Esophagus squamous epithelium (tissue), 5 donors: ENCODE results near the gene LUZP1. TPM values are rescaled to one million over a fixed set of nuclear protein-coding genes. Genes with fewer than 3 reads are reported as not detected.
A peak's percentile ranks its signal among the peaks of the same experiment; 100 is the strongest.

Source experiments
- DNase-seq: peaks from one replicate; lab custom pipeline; 2025; lab: John Stamatoyannopoulos, UW
- H3K27ac ChIP-seq, 4 donors: fragments of 200-600 bp; sonication (generic); one replicate each; pipeline ENCODE4 v1.5.1; 2016 to 2019; ENCODE audit warnings: mild to moderate bottlenecking in 1 of 4
- H3K27me3 ChIP-seq, 4 donors: fragments of 200-600 bp; sonication (generic); 1 replicate in 3 of 4; 2 replicates in 1 of 4; pipeline versions ENCODE4 v1.5.1 to v1.6.0; 2017 to 2021; ENCODE audit warnings: antibody characterized with exemption in 1 of 4
- H3K36me3 ChIP-seq, 3 donors: fragments of 200-600 bp; sonication (generic); one replicate each; pipeline ENCODE4 v1.5.1; 2016 to 2019
- H3K4me1 ChIP-seq, 3 donors: fragments of 200-600 bp; sonication (generic); one replicate each; pipeline ENCODE4 v1.5.1; 2017 to 2019
- H3K4me3 ChIP-seq, 4 donors: fragments of 200-600 bp; sonication (generic); 1 replicate in 3 of 4; 2 replicates in 1 of 4; pipeline ENCODE4 v1.5.1; 2016 to 2019; ENCODE audit warnings: mild to moderate bottlenecking in 2 of 4, moderate library complexity in 1 of 4
- H3K9me3 ChIP-seq, 3 donors: fragments of 200-600 bp; sonication (generic); one replicate each; pipeline ENCODE4 v1.5.1; 2016 to 2019
- CTCF ChIP-seq, 6 experiments: fragments of 450-650 bp in 4 of 6; fragments of 200-600 bp in 2 of 6; sonication (generic) in 2 of 6; IDR thresholded peaks; one replicate each; pipeline ENCODE4 v1.5.1; 2016 to 2019; ENCODE audit warnings: antibody characterized with exemption in 6 of 6, mild to moderate bottlenecking in 4 of 6, moderate library complexity in 4 of 6
- POLR2A ChIP-seq, 4 donors: fragments of 450-650 bp; IDR thresholded peaks; one replicate each; pipeline ENCODE4 v1.6.1; 2017; ENCODE audit warnings: antibody characterized with exemption in 4 of 4, mild to moderate bottlenecking in 4 of 4, moderate library complexity in 3 of 4
- WGBS, 2 donors: methylation state at CpG; one replicate each; pipeline ENCODE4 v1.1.5; 2018; 5-methylcytosine and 5-hydroxymethylcytosine counted together
- intact Hi-C: fragments of 100-400 bp; cut with DNase I; formaldehyde crosslinking; loops from one replicate; pipeline ENCODE4 v1.15.0; 2022
- total RNA-seq, 4 donors: library from RNA; depleted of rRNA; stranded (reverse); fragments of >200 nt; gene quantifications; one replicate each; pipeline ENCODE4 v1.1.0, GENCODE V29; 2016
- donor health status: DM: yes; HTN: yes; CAD: no.

LUZP1 gene
- total RNA-seq, 4 donors from 2014 or later: 16.9 to 18.7 (median 17.9) TPM

- intact Hi-C loops: no loop called here
- Histone ChIP-seq H3K36me3 (no peaks in the 10 kb centered on the region), H3K4me3 (no peak overlapping the region), H3K27me3 (no peaks in the 10 kb centered on the region), H3K27ac (peak overlapping the region in 2 of 4 donors; percentile 48 to 64), H3K4me1 (peaks cover 29 to 95% (median 46%) of the 10 kb centered on the region in 3 donors), H3K9me3 (no peaks in the 10 kb centered on the region)
- DNase-seq: no peak
- TF ChIP-seq POLR2A (IDR thresholded peaks at IDR 0.05) (no peak), CTCF (IDR thresholded peaks at IDR 0.05) (no peak)
These were observed 50.2 kb downstream of the LUZP1 start for GRCh38 chr1:23118407-23118806.

- intact Hi-C loops: no loop called here
- DNase-seq: no peak
- H3K4me3 ChIP-seq: no peak overlapping the region
These were observed 51.5 kb downstream of the LUZP1 start for GRCh38 chr1:23116921-23117699.

GRCh38 chr1:23116216-23116836 is 52.3 kb downstream of the LUZP1 start:
- H3K36me3 ChIP-seq: no peaks in the 10 kb centered on the region
- no peak overlapping the region for H3K4me3 ChIP-seq
- WGBS, 2 donors: 88 to 89% methylated on average over 5 to 6 of the region's 6 CpGs
- no peak for TF ChIP-seq CTCF (IDR thresholded peaks at IDR 0.05)
- TF ChIP-seq POLR2A (IDR thresholded peaks at IDR 0.05): no peak
- peaks cover 17 to 94% (median 36%) of the 10 kb centered on the region in 3 donors for H3K4me1 ChIP-seq
- H3K27me3 ChIP-seq: no peaks in the 10 kb centered on the region
- intact Hi-C loops: no loop called here
- DNase-seq: no peak
- H3K9me3 ChIP-seq: no peaks in the 10 kb centered on the region
- H3K27ac ChIP-seq: no peak overlapping the region

More at GRCh38 chr1:23116921-23117699, 51.5 kb downstream of the LUZP1 start:
- 71 to 82% methylated on average over 1 of the region's 2 CpGs for whole genome bisulfite sequencing, 2 donors
- TF ChIP-seq POLR2A (IDR thresholded peaks at IDR 0.05): no peak
- Histone ChIP-seq H3K36me3 (no peaks in the 10 kb centered on the region), H3K4me1 (peaks cover 18 to 94% (median 37%) of the 10 kb centered on the region in 3 donors), H3K9me3 (no peaks in the 10 kb centered on the region), H3K27me3 (no peaks in the 10 kb centered on the region), H3K27ac (no peak overlapping the region)

- no peak for DNase-seq
- Histone ChIP-seq H3K9me3 (no peaks in the 10 kb centered on the region), H3K36me3 (no peaks in the 10 kb centered on the region), H3K4me3 (no peak overlapping the region), H3K27ac (peak overlapping the region; percentile 17 to 61 (median 42)), H3K27me3 (no peaks in the 10 kb centered on the region), H3K4me1 (peaks cover 17 to 90% (median 29%) of the 10 kb centered on the region in 3 donors)
- TF ChIP-seq POLR2A (IDR thresholded peaks at IDR 0.05) (no peak), CTCF (IDR thresholded peaks at IDR 0.05) (no peak)
- intact Hi-C loops: no loop called here
- WGBS, 2 donors: 35 to 54% methylated on average over 6 of the region's 6 CpGs
These were observed 54.1 kb downstream of the LUZP1 start for GRCh38 chr1:23114424-23115079.

GRCh38 chr1:23111600-23112535 is 56.8 kb downstream of the LUZP1 start:
- Histone ChIP-seq H3K9me3 (no peaks in the 10 kb centered on the region), H3K27ac (peak overlapping the region in 1 of 4 donors; percentile 2), H3K27me3 (no peaks in the 10 kb centered on the region), H3K36me3 (peaks cover 0 to 21% (median 2%) of the 10 kb centered on the region in 3 donors), H3K4me1 (peaks cover 17 to 63% (median 25%) of the 10 kb centered on the region in 3 donors), H3K4me3 (no peak overlapping the region)
- TF ChIP-seq POLR2A (IDR thresholded peaks at IDR 0.05) (no peak), CTCF (IDR thresholded peaks at IDR 0.05) (no peak)
- WGBS, 2 donors: 71 to 81% methylated on average over 6 of the region's 6 CpGs
- intact Hi-C loops: no loop called here
- DNase-seq: no peak
